HEK293 (cell line): ENCODE data around the gene MGLL.

ENCODE experiments used
- ATF2 ChIP-seq: fragments of 450-650 bp; formaldehyde crosslinking; IDR thresholded peaks from 2 replicates; pipeline ENCODE4 v1.5.1; 2016; ENCODE audit warnings: missing biosample characterization, missing genetic modification characterization, low read depth
- CTCF ChIP-seq: fragments of 450-650 bp; formaldehyde crosslinking; IDR thresholded peaks from 2 replicates; pipeline ENCODE4 v1.5.1; 2016; ENCODE audit warnings: missing biosample characterization, missing genetic modification characterization
- KLF10 ChIP-seq: fragments of 450-650 bp; IDR thresholded peaks from 2 replicates; pipeline ENCODE4 v1.5.1; 2018; ENCODE audit warnings: missing biosample characterization, mild to moderate bottlenecking, missing genetic modification characterization
- SALL2 ChIP-seq: fragments of 450-650 bp; formaldehyde crosslinking; IDR thresholded peaks from 2 replicates; pipeline ENCODE4 v1.5.0; 2017; ENCODE audit warnings: missing biosample characterization, mild to moderate bottlenecking, missing genetic modification characterization, borderline replicate concordance
- ZBTB26 ChIP-seq: fragments of 450-650 bp; formaldehyde crosslinking; optimal IDR thresholded peaks from 2 replicates; pipeline ENCODE3; 2016; ENCODE audit warnings: missing biosample characterization, mild to moderate bottlenecking, missing genetic modification characterization
- ZNF18 ChIP-seq: fragments of 450-650 bp; formaldehyde crosslinking; IDR thresholded peaks from 2 replicates; pipeline ENCODE4 v1.5.1; 2016; ENCODE audit warnings: missing biosample characterization, missing genetic modification characterization
- ZNF311 ChIP-seq: fragments of 450-650 bp; formaldehyde crosslinking; IDR thresholded peaks from 2 replicates; pipeline ENCODE4 v1.5.1; 2017; ENCODE audit warnings: missing biosample characterization, missing genetic modification characterization, borderline replicate concordance
- ZNF354C ChIP-seq: fragments of 450-650 bp; formaldehyde crosslinking; IDR thresholded peaks from 2 replicates; pipeline ENCODE4 v1.5.1; 2016; ENCODE audit warnings: missing biosample characterization, missing genetic modification characterization, low read depth, borderline replicate concordance
- ZNF362 ChIP-seq: fragments of 450-650 bp; formaldehyde crosslinking; IDR thresholded peaks from 2 replicates; pipeline ENCODE4 v1.5.1; 2016; ENCODE audit warnings: missing biosample characterization, missing genetic modification characterization
- ZNF580 ChIP-seq: fragments of 450-650 bp; formaldehyde crosslinking; IDR thresholded peaks from 2 replicates; pipeline ENCODE4 v1.5.1; 2016; ENCODE audit warnings: missing biosample characterization, missing genetic modification characterization
- ZNF837 ChIP-seq: fragments of 450-650 bp; formaldehyde crosslinking; IDR thresholded peaks from 2 replicates; pipeline ENCODE4 v1.5.1; 2016; ENCODE audit warnings: missing biosample characterization, missing genetic modification characterization
- TF ChIP-seq, protein P1 (sequence below): fragments of 450-650 bp; formaldehyde crosslinking; IDR thresholded peaks from 2 replicates; pipeline ENCODE4 v1.5.1; 2016; ENCODE audit warnings: missing biosample characterization, missing genetic modification characterization

DNA sequence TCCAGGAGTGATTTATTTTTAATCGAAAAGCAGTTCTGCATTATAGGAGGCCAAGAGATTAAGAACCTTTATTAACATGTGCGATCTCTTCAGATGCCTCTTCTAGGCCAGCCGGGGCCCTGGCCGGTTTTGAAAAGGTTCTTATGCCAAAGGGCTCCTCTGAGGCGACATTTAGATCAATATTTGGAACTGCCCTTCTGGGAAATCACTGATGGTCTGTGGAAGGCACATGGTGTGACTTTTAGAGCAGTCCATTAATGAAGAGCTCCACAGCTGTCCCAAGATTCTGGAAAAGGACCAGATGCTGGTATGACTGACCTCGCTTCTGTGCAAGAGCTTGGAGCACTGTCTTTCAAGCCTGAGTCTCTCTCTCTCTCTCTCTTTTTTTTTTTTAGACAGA lies 19.7 kb downstream of the MGLL start:
- TF ChIP-seq CTCF (tag by site-specific recombination) (no peak), KLF10 (tag by site-specific recombination) (no peak), ZNF580 (no peak), SALL2 (no peak), ZNF354C (tag by site-specific recombination) (no peak), ZNF311 (tag by site-specific recombination) (no peak), ZBTB26 (tag by site-specific recombination) (no peak), ZNF837 (tag by site-specific recombination) (no peak), ATF2 (tag by site-specific recombination) (no peak), ZNF18 (tag by site-specific recombination) (no peak), ZNF362 (tag by site-specific recombination) (no peak)
- TF ChIP-seq, protein P1, sequence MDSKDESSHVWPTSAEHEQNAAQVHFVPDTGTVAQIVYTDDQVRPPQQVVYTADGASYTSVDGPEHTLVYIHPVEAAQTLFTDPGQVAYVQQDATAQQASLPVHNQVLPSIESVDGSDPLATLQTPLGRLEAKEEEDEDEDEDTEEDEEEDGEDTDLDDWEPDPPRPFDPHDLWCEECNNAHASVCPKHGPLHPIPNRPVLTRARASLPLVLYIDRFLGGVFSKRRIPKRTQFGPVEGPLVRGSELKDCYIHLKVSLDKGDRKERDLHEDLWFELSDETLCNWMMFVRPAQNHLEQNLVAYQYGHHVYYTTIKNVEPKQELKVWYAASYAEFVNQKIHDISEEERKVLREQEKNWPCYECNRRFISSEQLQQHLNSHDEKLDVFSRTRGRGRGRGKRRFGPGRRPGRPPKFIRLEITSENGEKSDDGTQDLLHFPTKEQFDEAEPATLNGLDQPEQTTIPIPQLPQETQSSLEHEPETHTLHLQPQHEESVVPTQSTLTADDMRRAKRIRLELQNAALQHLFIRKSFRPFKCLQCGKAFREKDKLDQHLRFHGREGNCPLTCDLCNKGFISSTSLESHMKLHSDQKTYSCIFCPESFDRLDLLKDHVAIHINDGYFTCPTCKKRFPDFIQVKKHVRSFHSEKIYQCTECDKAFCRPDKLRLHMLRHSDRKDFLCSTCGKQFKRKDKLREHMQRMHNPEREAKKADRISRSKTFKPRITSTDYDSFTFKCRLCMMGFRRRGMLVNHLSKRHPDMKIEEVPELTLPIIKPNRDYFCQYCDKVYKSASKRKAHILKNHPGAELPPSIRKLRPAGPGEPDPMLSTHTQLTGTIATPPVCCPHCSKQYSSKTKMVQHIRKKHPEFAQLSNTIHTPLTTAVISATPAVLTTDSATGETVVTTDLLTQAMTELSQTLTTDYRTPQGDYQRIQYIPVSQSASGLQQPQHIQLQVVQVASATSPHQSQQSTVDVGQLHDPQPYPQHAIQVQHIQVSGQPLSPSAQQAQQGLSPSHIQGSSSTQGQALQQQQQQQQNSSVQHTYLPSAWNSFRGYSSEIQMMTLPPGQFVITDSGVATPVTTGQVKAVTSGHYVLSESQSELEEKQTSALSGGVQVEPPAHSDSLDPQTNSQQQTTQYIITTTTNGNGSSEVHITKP (tag by site-specific recombination), result no peak
